Measurements from ENCODE around the gene BNIP1.
A peak's percentile ranks its signal among the peaks of the same experiment; 100 is the strongest.

Gene BNIP1

GRCh38 chr5:173163219-173163618 lies 18.9 kb downstream of the BNIP1 start:
- no peaks in the 10 kb centered on the region for H3K9me3 ChIP-seq (ENCODE audit: control insufficient read depth in 2 of 2, low read length in 2 of 2)
- peak overlapping the region in 1 of 2 donors; percentile 2 for H3K9ac ChIP-seq (ENCODE audit: low read length in 2 of 2)
- no peak overlapping the region for H3K4me3 ChIP-seq (ENCODE audit: low read length in 2 of 2)
- no peaks in the 10 kb centered on the region for H3K27me3 ChIP-seq (ENCODE audit: control insufficient read depth in 1 of 2, insufficient read depth in 2 of 2, low read length in 2 of 2)
- H3K27ac ChIP-seq (ENCODE audit: low read length), result no peak overlapping the region
- H3K36me3 ChIP-seq (ENCODE audit: control insufficient read depth in 2 of 2, insufficient read depth in 2 of 2, low read length in 2 of 2), result peaks cover 12 to 36% of the 10 kb centered on the region in 2 donors
- peaks cover 4% of the 10 kb centered on the region for H3K4me1 ChIP-seq (ENCODE audit: control insufficient read depth, insufficient read depth, low read length)

- H3K36me3 ChIP-seq (ENCODE audit: control insufficient read depth in 2 of 2, insufficient read depth in 2 of 2, low read length in 2 of 2), result peaks cover 4 to 28% of the 10 kb centered on the region in 2 donors
Measured at GRCh38 chr5:173165177-173166016, 21.1 kb downstream of the BNIP1 start.

GRCh38 chr5:173172166-173172565 lies 27.8 kb downstream of the BNIP1 start:
- H3K4me3 ChIP-seq (ENCODE audit: low read length in 2 of 2), result no peak overlapping the region
- H3K9ac ChIP-seq (ENCODE audit: low read length in 2 of 2), result no peak overlapping the region
- H3K4me1 ChIP-seq (ENCODE audit: control insufficient read depth, insufficient read depth, low read length), result no peaks in the 10 kb centered on the region
- no peaks in the 10 kb centered on the region for H3K9me3 ChIP-seq (ENCODE audit: control insufficient read depth in 2 of 2, low read length in 2 of 2)
- H3K27me3 ChIP-seq (ENCODE audit: control insufficient read depth in 1 of 2, insufficient read depth in 2 of 2, low read length in 2 of 2), result peaks cover 0 to 2% of the 10 kb centered on the region in 2 donors
- H3K27ac ChIP-seq (ENCODE audit: low read length), result no peak overlapping the region
- H3K36me3 ChIP-seq (ENCODE audit: control insufficient read depth in 2 of 2, insufficient read depth in 2 of 2, low read length in 2 of 2), result no peaks in the 10 kb centered on the region

More at GRCh38 chr5:173165177-173166016, 21.1 kb downstream of the BNIP1 start:
- Histone ChIP-seq H3K9ac (ENCODE audit: low read length in 2 of 2) (no peak overlapping the region), H3K9me3 (ENCODE audit: control insufficient read depth in 2 of 2, low read length in 2 of 2) (no peaks in the 10 kb centered on the region), H3K27ac (ENCODE audit: low read length) (no peak overlapping the region), H3K4me1 (ENCODE audit: control insufficient read depth, insufficient read depth, low read length) (peaks cover 4% of the 10 kb centered on the region), H3K27me3 (ENCODE audit: control insufficient read depth in 1 of 2, insufficient read depth in 2 of 2, low read length in 2 of 2) (no peaks in the 10 kb centered on the region), H3K4me3 (ENCODE audit: low read length in 2 of 2) (no peak overlapping the region)

GRCh38 chr5:173175523-173175922 lies 31.2 kb downstream of the BNIP1 start:
- H3K4me3 ChIP-seq (ENCODE audit: low read length in 2 of 2), result no peak overlapping the region
- H3K27me3 ChIP-seq (ENCODE audit: control insufficient read depth in 1 of 2, insufficient read depth in 2 of 2, low read length in 2 of 2), result peaks cover 0 to 2% of the 10 kb centered on the region in 2 donors
- H3K9me3 ChIP-seq (ENCODE audit: control insufficient read depth in 2 of 2, low read length in 2 of 2), result peaks cover 3 to 6% of the 10 kb centered on the region in 2 donors

GRCh38 chr5:173178369-173178910 lies 34.1 kb downstream of the BNIP1 start:
- Histone ChIP-seq H3K9me3 (ENCODE audit: control insufficient read depth in 2 of 2, low read length in 2 of 2) (peaks cover 6 to 8% of the 10 kb centered on the region in 2 donors), H3K36me3 (ENCODE audit: control insufficient read depth in 2 of 2, insufficient read depth in 2 of 2, low read length in 2 of 2) (no peaks in the 10 kb centered on the region), H3K27ac (ENCODE audit: low read length) (no peak overlapping the region), H3K9ac (ENCODE audit: low read length in 2 of 2) (no peak overlapping the region), H3K27me3 (ENCODE audit: control insufficient read depth in 1 of 2, insufficient read depth in 2 of 2, low read length in 2 of 2) (peaks cover 0 to 2% of the 10 kb centered on the region in 2 donors), H3K4me1 (ENCODE audit: control insufficient read depth, insufficient read depth, low read length) (no peaks in the 10 kb centered on the region), H3K4me3 (ENCODE audit: low read length in 2 of 2) (no peak overlapping the region)

More at GRCh38 chr5:173175523-173175922, 31.2 kb downstream of the BNIP1 start:
- Histone ChIP-seq H3K27ac (ENCODE audit: low read length) (no peak overlapping the region), H3K36me3 (ENCODE audit: control insufficient read depth in 2 of 2, insufficient read depth in 2 of 2, low read length in 2 of 2) (no peaks in the 10 kb centered on the region), H3K4me1 (ENCODE audit: control insufficient read depth, insufficient read depth, low read length) (no peaks in the 10 kb centered on the region), H3K9ac (ENCODE audit: low read length in 2 of 2) (no peak overlapping the region)

- Histone ChIP-seq H3K9me3 (ENCODE audit: control insufficient read depth in 2 of 2, low read length in 2 of 2) (peaks cover 6 to 8% of the 10 kb centered on the region in 2 donors), H3K4me3 (ENCODE audit: low read length in 2 of 2) (no peak overlapping the region), H3K36me3 (ENCODE audit: control insufficient read depth in 2 of 2, insufficient read depth in 2 of 2, low read length in 2 of 2) (no peaks in the 10 kb centered on the region), H3K4me1 (ENCODE audit: control insufficient read depth, insufficient read depth, low read length) (no peaks in the 10 kb centered on the region), H3K9ac (ENCODE audit: low read length in 2 of 2) (no peak overlapping the region), H3K27ac (ENCODE audit: low read length) (no peak overlapping the region), H3K27me3 (ENCODE audit: control insufficient read depth in 1 of 2, insufficient read depth in 2 of 2, low read length in 2 of 2) (peaks cover 0 to under 1% of the 10 kb centered on the region in 2 donors)
Measured at GRCh38 chr5:173180331-173180730, 36.0 kb downstream of the BNIP1 start.

- Histone ChIP-seq H3K4me3 (ENCODE audit: low read length in 2 of 2) (no peak overlapping the region), H3K27me3 (ENCODE audit: control insufficient read depth in 1 of 2, insufficient read depth in 2 of 2, low read length in 2 of 2) (peaks cover 0 to 7% of the 10 kb centered on the region in 2 donors), H3K9ac (ENCODE audit: low read length in 2 of 2) (no peak overlapping the region), H3K9me3 (ENCODE audit: control insufficient read depth in 2 of 2, low read length in 2 of 2) (peaks cover under 1 to 1% of the 10 kb centered on the region in 2 donors), H3K36me3 (ENCODE audit: control insufficient read depth in 2 of 2, insufficient read depth in 2 of 2, low read length in 2 of 2) (no peaks in the 10 kb centered on the region), H3K27ac (ENCODE audit: low read length) (no peak overlapping the region), H3K4me1 (ENCODE audit: control insufficient read depth, insufficient read depth, low read length) (no peaks in the 10 kb centered on the region)
Measured at GRCh38 chr5:173187054-173187743, 42.9 kb downstream of the BNIP1 start.

GRCh38 chr5:173188280-173188679 lies 43.9 kb downstream of the BNIP1 start:
- no peaks in the 10 kb centered on the region for H3K36me3 ChIP-seq (ENCODE audit: control insufficient read depth in 2 of 2, insufficient read depth in 2 of 2, low read length in 2 of 2)
- H3K9me3 ChIP-seq (ENCODE audit: control insufficient read depth in 2 of 2, low read length in 2 of 2), result no peaks in the 10 kb centered on the region
- H3K27me3 ChIP-seq (ENCODE audit: control insufficient read depth in 1 of 2, insufficient read depth in 2 of 2, low read length in 2 of 2), result peaks cover 0 to 8% of the 10 kb centered on the region in 2 donors
- no peak overlapping the region for H3K27ac ChIP-seq (ENCODE audit: low read length)
- H3K4me1 ChIP-seq (ENCODE audit: control insufficient read depth, insufficient read depth, low read length), result no peaks in the 10 kb centered on the region
- H3K9ac ChIP-seq (ENCODE audit: low read length in 2 of 2), result no peak overlapping the region
- no peak overlapping the region for H3K4me3 ChIP-seq (ENCODE audit: low read length in 2 of 2)

GRCh38 chr5:173191015-173191414 lies 46.7 kb downstream of the BNIP1 start:
- Histone ChIP-seq H3K27me3 (ENCODE audit: control insufficient read depth in 1 of 2, insufficient read depth in 2 of 2, low read length in 2 of 2) (peaks cover 0 to 9% of the 10 kb centered on the region in 2 donors), H3K4me1 (ENCODE audit: control insufficient read depth, insufficient read depth, low read length) (no peaks in the 10 kb centered on the region), H3K4me3 (ENCODE audit: low read length in 2 of 2) (no peak overlapping the region), H3K36me3 (ENCODE audit: control insufficient read depth in 2 of 2, insufficient read depth in 2 of 2, low read length in 2 of 2) (no peaks in the 10 kb centered on the region), H3K9ac (ENCODE audit: low read length in 2 of 2) (no peak overlapping the region), H3K9me3 (ENCODE audit: control insufficient read depth in 2 of 2, low read length in 2 of 2) (no peaks in the 10 kb centered on the region), H3K27ac (ENCODE audit: low read length) (no peak overlapping the region)

- no peaks in the 10 kb centered on the region for H3K36me3 ChIP-seq (ENCODE audit: control insufficient read depth in 2 of 2, insufficient read depth in 2 of 2, low read length in 2 of 2)
- H3K9me3 ChIP-seq (ENCODE audit: control insufficient read depth in 2 of 2, low read length in 2 of 2), result no peaks in the 10 kb centered on the region
- peaks cover 0 to 9% of the 10 kb centered on the region in 2 donors for H3K27me3 ChIP-seq (ENCODE audit: control insufficient read depth in 1 of 2, insufficient read depth in 2 of 2, low read length in 2 of 2)
- no peak overlapping the region for H3K4me3 ChIP-seq (ENCODE audit: low read length in 2 of 2)
- no peak overlapping the region for H3K9ac ChIP-seq (ENCODE audit: low read length in 2 of 2)
- H3K27ac ChIP-seq (ENCODE audit: low read length), result no peak overlapping the region
- no peaks in the 10 kb centered on the region for H3K4me1 ChIP-seq (ENCODE audit: control insufficient read depth, insufficient read depth, low read length)
Measured at GRCh38 chr5:173191561-173191960, 47.2 kb downstream of the BNIP1 start.

Data from stomach smooth muscle (tissue), 2 donors.